Cardiac muscle cell (in vitro differentiated cells and primary cell): ENCODE results near the gene CYFIP2. TPM values are rescaled to one million over a fixed set of nuclear protein-coding genes. Genes with fewer than 3 reads are reported as not detected.

Experiments
- DNase-seq, 2 donors: peaks; one replicate each; pipeline versions ENCODE4 v3.0.0 to v3.0.0-alpha.2; 2010 to 2017; ENCODE audit warnings: low read depth in 1 of 2, low spot score in 1 of 2
- H3K27ac ChIP-seq: fragments of 200-600 bp; sonication (generic); 2 replicates; pipeline ENCODE4 v1.5.1; 2016
- H3K27me3 ChIP-seq: fragments of 200-600 bp; sonication (generic); 2 replicates; pipeline ENCODE4 v1.6.0; 2016; ENCODE audit warnings: control low read depth
- H3K36me3 ChIP-seq: fragments of 200-600 bp; sonication (generic); 2 replicates; pipeline ENCODE4 v1.5.1; 2016; ENCODE audit warnings: control low read depth
- H3K4me1 ChIP-seq: fragments of 200-600 bp; sonication (generic); 2 replicates; pipeline ENCODE4 v1.8.1; 2017; ENCODE audit warnings: low read depth, mild to moderate bottlenecking, mixed run types
- H3K4me3 ChIP-seq: fragments of 200-600 bp; sonication (generic); 2 replicates; pipeline ENCODE4 v1.5.1; 2016; ENCODE audit warnings: mild to moderate bottlenecking
- H3K9me3 ChIP-seq: fragments of 200-600 bp; sonication (generic); 2 replicates; pipeline ENCODE4 v1.5.1; 2017; ENCODE audit warnings: low read depth, mild to moderate bottlenecking, control low read depth
- polyA plus RNA-seq: library from polyadenylated mRNA; unstranded; fragments of >200 nt; fragmentation: Nextera tagmentation; extraction: Ambion mirVana; gene quantifications from 2 replicates; pipeline ENCODE4 v1.2.1, GENCODE V29; 2016
- total RNA-seq: library from RNA; depleted of rRNA; stranded (reverse); fragments of >200 nt; gene quantifications from 2 replicates; pipeline ENCODE4 v1.2.3, GENCODE V29; 2016
- TF ChIP-seq, protein P1 (sequence below): IDR thresholded peaks from 2 replicates; pipeline ENCODE4 v1.5.1; 2012; ENCODE audit warnings: low read depth, mild to moderate bottlenecking, low read length

The CYFIP2 gene
- total and polyA plus RNA-seq, 2 experiments from 2014 or later, result 126 to 299 TPM

GRCh38 chr5:157269761-157270272, 3.9 kb downstream of the CYFIP2 start:
- H3K27me3 ChIP-seq, result no peaks in the 10 kb centered on the region
- no peak for DNase-seq

GRCh38 chr5:157270771-157271170, 4.8 kb downstream of the CYFIP2 start:
- DNase-seq, result no peak
- no peak overlapping the region for H3K4me3 ChIP-seq
- H3K9me3 ChIP-seq, result no peaks in the 10 kb centered on the region
- no peaks in the 10 kb centered on the region for H3K27me3 ChIP-seq
- TF ChIP-seq, protein P1, sequence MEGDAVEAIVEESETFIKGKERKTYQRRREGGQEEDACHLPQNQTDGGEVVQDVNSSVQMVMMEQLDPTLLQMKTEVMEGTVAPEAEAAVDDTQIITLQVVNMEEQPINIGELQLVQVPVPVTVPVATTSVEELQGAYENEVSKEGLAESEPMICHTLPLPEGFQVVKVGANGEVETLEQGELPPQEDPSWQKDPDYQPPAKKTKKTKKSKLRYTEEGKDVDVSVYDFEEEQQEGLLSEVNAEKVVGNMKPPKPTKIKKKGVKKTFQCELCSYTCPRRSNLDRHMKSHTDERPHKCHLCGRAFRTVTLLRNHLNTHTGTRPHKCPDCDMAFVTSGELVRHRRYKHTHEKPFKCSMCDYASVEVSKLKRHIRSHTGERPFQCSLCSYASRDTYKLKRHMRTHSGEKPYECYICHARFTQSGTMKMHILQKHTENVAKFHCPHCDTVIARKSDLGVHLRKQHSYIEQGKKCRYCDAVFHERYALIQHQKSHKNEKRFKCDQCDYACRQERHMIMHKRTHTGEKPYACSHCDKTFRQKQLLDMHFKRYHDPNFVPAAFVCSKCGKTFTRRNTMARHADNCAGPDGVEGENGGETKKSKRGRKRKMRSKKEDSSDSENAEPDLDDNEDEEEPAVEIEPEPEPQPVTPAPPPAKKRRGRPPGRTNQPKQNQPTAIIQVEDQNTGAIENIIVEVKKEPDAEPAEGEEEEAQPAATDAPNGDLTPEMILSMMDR, result no peak
- peaks cover 65% of the 10 kb centered on the region for H3K4me1 ChIP-seq
- H3K27ac ChIP-seq, result no peak overlapping the region
- no peaks in the 10 kb centered on the region for H3K36me3 ChIP-seq

More at GRCh38 chr5:157269761-157270272, 3.9 kb downstream of the CYFIP2 start:
- Histone ChIP-seq H3K27ac (peak overlapping the region; percentile 59), H3K36me3 (no peaks in the 10 kb centered on the region), H3K9me3 (no peaks in the 10 kb centered on the region), H3K4me1 (peaks cover 62% of the 10 kb centered on the region), H3K4me3 (no peak overlapping the region)
- TF ChIP-seq, protein P1, result no peak

DNA sequence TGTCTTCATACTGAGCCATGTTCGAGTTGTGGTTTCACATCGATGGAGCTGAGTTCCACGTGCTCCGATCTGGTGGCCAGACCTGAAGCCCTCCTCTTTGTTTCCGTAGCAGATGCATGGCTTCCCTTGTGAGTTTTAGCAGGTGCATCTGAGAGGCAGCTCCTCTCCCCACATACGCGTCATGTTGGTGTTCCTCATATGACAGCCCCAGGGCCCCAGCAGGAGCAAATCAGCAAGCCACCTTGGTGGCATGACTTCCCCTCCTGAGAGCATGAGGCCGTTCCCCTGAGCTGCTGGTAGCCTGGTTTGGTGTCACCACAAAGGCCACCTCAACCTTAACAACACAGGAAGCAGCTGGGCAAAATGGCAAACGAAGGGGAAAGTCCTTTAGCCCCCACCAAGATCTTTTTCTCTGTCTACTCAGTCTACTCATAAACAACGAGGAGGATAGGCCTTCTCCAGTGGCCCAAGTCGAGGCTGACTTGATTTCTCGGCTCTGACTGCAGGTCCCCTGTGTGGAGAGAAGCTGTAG, 5.9 kb downstream of the CYFIP2 start:
- DNase-seq, result no peak
- H3K4me3 ChIP-seq, result no peak overlapping the region
- TF ChIP-seq, protein P1, result no peak
- H3K9me3 ChIP-seq, result no peaks in the 10 kb centered on the region
- peaks cover 73% of the 10 kb centered on the region for H3K4me1 ChIP-seq
- H3K27ac ChIP-seq, result no peak overlapping the region
- H3K36me3 ChIP-seq, result no peaks in the 10 kb centered on the region
- no peaks in the 10 kb centered on the region for H3K27me3 ChIP-seq

DNA sequence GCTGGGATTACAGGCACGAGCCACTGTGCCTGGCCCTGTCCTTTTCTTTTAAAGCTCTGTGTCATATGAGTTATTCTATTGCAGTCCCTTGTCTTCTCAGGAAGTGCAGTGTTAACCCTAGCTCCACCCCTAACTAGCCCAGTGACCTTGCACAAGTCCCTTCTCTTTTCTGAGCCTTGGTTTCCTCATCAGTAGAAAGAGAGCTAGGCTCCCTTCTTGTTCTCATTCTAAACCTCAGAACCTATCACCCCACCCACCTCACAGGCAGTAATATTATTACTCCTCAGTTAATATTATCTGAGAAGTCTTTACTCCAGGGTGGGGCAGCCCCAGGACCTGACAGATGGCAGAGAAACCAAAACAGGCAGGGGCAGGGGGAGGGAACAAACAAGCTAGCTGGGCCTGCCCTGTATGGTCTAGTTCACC, 7.2 kb downstream of the CYFIP2 start:
- DNase-seq, result no peak
- Histone ChIP-seq H3K4me3 (no peak overlapping the region), H3K27me3 (no peaks in the 10 kb centered on the region), H3K36me3 (no peaks in the 10 kb centered on the region), H3K9me3 (no peaks in the 10 kb centered on the region), H3K27ac (no peak overlapping the region), H3K4me1 (peaks cover 73% of the 10 kb centered on the region)
- TF ChIP-seq, protein P1, result no peak

DNA sequence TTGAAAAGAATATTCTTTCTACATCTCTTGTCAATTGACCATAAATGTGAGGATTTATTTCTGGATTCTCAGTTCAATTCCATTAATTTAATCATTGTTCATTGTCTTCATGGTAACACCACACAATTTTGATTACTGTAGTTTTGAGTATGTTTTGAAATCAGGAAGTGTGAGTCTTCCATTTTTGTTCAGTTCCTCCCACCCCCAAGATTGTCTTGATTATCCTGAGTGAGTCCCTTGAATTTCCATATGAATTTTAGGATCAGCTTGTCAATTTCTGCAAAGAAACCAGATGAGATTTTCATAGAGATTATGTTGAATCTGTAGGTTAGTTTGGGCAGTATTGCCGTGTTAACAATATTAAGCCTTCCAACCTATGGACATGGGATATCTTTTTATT, 9.5 kb downstream of the CYFIP2 start:
- Histone ChIP-seq H3K36me3 (no peaks in the 10 kb centered on the region), H3K27me3 (no peaks in the 10 kb centered on the region), H3K9me3 (no peaks in the 10 kb centered on the region), H3K27ac (peak overlapping the region; percentile 86), H3K4me3 (no peak overlapping the region), H3K4me1 (peaks cover 57% of the 10 kb centered on the region)
- TF ChIP-seq, protein P1, result no peak
- no peak for DNase-seq
